ENCODE data around the gene TEDC1.

- TF ChIP-seq REST (IDR thresholded peaks at IDR 0.05; ENCODE audit: low read depth, low read length): no peak
- no peak for TF ChIP-seq NRF1 (IDR thresholded peaks at IDR 0.05; ENCODE audit: low read depth, low read length)
- TF ChIP-seq RAD21 (IDR thresholded peaks at IDR 0.05; ENCODE audit: low read length): no peak
- TF ChIP-seq CTCF (IDR thresholded peaks at IDR 0.05): no peak
- TF ChIP-seq SMC3 (IDR thresholded peaks at IDR 0.05; ENCODE audit: low read depth, low read length): no peak
- TF ChIP-seq NFIC (IDR thresholded peaks at IDR 0.05; ENCODE audit: borderline replicate concordance): no peak
- no peak for TF ChIP-seq EZH2phosphoT487 (IDR thresholded peaks at IDR 0.05; ENCODE audit: borderline replicate concordance, low read depth)
- TF ChIP-seq RCOR1 (IDR thresholded peaks at IDR 0.05; ENCODE audit: low read length): no peak
- no peak for TF ChIP-seq ZBTB33 (IDR thresholded peaks at IDR 0.05; ENCODE audit: borderline replicate concordance, low read depth)
- TF ChIP-seq POLR2AphosphoS5 (IDR thresholded peaks at IDR 0.05; ENCODE audit: low read depth, low read length): no peak
- no peak for TF ChIP-seq SIN3A (IDR thresholded peaks at IDR 0.05; ENCODE audit: borderline replicate concordance, low read depth, low read length)
Observed at GRCh38 chr14:105479431-105480158, 11.5 kb upstream of the TEDC1 start.

Data from SK-N-SH (cell line).